Stimulated activated CD8-positive, alpha-beta memory T cell treated with anti-CD3 and anti-CD28 coated beads, Interleukin-15, amount 100 ng/mL, for 1 hour (primary cell): ENCODE measurements around the gene CARTPT.

Experiments
- DNase-seq: peaks from one replicate; pipeline ENCODE4 v3.0.0-alpha.2; 2020; ENCODE audit warnings: low read depth

Gene CARTPT

GRCh38 chr5:71737931-71738539, 19.0 kb downstream of the CARTPT start:
- no peak for DNase-seq

- DNase-seq: no peak
Measured at GRCh38 chr5:71738662-71739361, 19.7 kb downstream of the CARTPT start.

DNA sequence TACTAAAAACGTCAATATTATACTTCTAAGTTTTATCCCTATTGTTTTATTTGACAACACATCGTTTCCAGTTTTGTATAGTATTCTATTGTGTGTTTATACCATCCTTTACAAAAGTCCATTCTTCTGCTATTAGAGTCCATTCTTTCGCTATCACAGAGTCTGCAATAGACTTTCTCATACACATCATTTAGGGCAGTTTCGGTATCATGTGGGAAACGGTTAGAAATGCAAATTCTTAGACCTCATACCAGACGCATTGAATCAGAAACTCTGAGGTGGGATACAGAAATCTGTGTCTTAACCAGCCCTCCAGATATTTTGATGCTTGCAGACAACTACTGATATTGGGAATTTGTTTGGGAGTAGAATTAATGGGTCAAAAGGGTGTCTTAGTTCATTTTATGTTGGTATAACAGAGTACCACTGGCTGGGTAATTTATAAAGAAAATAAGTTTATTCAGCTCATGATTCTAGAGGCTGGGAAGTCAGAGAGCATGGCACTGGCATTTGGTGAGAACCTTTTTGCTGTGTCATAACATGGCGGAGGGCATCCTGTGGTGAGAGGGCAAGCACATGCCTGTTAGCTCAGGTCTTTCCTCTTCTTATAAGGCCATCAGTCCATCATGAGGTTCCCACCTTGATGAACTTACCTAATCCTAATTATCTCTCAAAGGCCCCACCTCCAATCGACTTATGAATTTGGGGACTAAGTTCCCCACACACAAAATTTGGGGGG, 21.1 kb downstream of the CARTPT start:
- DNase-seq: no peak

DNA sequence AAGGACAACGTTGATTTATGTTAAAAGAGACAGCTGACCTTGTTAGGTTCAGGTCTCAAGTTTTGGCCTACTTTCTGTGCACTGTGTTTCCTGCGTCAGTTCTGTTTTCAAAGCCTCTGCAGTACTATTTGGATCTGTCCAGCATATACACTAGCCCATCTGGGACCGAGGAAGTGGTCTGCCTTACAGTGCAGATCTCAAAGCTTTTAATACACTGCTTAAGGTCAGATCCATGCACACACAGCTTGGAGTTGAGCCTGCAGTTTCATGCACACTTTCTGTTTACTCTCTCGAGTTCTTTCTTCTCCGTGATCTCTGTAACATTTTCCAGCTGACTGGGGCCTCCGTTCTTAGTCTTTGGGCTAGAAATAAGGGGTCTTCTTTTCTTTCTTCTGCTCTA, 24.1 kb downstream of the CARTPT start:
- no peak for DNase-seq

DNA sequence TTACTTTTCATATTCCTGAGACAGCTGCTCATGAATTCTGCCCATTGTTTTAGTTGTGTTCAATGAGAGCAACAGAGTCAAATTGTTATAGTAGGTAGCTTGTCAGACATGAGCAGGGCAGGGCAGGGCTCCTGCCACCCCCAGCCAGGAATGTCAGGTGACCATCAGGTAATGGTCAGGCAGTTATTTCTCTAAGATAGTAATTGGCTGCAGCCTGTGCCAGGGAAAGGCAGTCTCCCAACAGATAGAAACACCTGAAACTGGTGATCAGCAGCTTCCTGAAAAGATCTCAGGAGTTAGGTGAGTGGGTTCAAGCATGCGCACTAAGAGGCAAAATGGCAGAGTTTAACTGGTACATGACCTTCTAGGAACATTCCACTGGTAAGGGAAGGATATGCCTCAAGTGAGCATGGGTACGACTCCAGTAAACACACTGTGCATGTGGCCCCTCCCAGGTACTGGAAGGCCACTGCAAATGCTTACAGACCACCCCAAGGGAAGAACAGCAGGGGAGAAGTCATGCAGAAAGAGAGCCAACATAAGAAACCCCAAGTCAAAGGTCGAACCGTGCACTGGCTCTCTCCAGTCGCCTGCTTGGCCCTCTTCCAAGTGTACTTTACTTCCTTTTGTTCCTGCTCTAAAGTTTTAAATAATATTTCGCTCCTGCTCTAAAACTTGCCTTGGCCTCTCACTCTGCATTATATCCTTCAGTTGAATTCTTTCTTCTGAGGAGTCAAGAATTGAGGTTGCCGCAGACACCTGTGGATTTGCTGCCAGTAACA, 25.1 kb downstream of the CARTPT start:
- DNase-seq: no peak

- DNase-seq: no peak
Measured at GRCh38 chr5:71747182-71747581, 28.1 kb downstream of the CARTPT start.

DNA sequence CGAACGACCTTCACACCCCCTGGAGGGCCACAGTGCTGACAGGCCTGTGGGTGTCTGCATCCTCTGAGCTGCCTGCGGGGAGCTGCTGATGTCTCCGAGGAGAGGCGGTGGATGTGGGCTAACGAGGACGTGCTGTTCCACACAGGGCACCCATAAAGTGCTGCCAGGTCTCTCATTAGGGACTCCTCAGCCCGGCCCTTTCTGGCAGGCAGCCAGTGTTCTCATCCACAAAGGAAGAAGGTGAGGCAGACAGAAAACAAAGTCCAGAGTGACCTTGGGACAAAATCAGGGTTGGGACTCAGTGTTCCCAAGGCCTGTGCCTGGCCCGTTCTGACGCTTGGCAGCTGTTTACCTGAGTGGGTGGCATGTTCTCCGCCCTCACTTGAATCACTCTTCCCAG, 29.3 kb downstream of the CARTPT start:
- no peak for DNase-seq

DNA sequence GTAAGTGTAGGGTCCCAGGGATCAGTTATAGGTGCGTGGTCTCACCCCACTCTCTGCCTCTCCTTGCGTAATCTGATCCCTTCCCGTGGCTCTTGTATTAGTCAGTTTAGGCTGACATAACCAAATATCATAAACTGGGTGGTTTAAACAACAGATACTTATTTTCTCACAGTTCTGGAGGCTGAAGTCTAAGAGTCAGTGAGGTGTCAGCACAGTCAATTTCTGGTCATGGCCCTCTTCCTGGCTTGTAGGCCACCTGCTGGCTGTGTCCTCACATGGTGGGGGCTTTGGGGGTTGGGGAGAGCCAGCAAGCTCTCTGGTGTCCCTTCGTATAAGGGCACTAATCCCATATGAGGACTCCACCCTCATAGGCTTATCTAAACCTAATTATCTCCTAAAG, 32.3 kb downstream of the CARTPT start:
- DNase-seq: no peak

DNA sequence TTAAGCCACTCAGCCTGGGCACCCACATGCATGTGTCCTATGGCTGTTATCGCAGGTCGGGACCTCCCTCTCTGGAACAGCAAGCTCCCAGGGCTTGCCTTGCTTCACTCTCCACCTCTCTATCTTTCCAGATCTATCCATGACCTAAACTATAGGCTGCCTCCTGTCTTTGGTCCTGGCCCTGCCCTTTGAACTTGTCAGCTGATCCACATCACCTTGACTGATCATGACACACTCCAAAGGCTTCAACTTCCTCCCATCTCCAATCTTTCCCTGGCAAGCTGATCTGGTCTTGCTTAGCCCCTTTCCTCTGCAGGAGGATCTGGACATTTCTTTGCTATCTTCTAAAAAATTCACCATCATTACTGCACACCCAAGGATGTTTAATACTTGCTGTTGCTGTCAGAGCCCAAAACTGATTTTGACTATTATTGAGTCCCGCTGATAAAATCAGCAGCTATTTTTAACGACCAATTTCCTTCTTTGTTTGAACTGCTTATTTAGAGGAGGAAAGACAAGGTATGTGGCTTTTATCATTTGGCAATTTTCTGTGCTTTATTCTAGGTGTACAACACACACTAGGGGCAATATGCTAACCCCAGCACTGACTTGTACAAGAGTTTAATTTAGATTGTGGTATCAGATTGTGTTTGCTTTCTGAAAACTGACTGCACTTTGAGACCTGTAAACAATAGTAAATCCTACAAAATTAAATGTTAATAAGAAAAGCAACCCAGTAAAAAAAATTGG, 33.5 kb downstream of the CARTPT start:
- no peak for DNase-seq

GRCh38 chr5:71757590-71758543, 38.8 kb downstream of the CARTPT start:
- DNase-seq: peak; percentile 12

GRCh38 chr5:71762826-71763225, 43.8 kb downstream of the CARTPT start:
- DNase-seq: no peak

DNA sequence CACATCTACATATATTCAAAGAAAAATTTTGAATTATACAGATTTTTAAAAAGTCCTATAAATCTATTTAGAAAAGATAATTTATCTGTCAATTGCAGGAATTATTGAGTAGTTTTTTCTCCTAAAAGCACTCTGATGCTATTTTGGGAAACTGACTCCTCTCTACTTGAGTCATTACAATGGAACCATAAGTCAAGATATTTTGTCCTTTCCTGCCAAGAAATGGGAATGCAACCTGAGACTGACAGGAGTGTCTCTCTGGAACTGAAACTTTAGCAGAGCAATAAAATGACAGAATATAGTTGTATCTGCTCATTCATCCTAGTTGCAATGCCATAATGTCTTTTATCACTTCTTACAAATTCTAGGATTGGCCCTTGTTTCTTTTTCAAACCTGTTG, 48.6 kb downstream of the CARTPT start:
- DNase-seq: no peak

DNA sequence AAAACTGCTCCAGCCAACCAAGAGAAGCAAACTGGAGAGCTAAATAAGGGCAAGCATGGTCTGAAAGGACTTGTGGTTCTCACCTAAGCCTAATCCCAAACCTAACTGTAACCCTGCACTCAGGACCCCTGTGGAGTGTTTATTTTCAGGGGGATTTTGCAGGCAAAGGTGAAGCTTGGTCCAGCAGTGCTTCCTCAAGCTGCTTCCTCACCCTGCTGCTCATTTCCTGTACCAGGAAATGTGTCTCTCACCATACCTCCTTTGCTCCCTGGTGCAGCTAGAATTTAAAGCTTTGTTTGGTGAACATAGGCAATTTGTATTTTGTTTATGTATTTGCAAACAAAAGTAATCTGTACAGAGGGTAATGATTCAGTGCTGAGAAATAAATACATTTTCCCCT, 50.2 kb downstream of the CARTPT start:
- no peak for DNase-seq

- DNase-seq: no peak
Measured at GRCh38 chr5:71770381-71770780, 51.3 kb downstream of the CARTPT start.
